Right forelimb (tissue), 1 donor: ENCODE data around the gene PDRG1.
"Not testable (repeated sequence)": the region's sequence is repeated elsewhere in the genome, so short reads cannot be mapped to it uniquely, and the experiment has no call there.

Experiments
- DNase-seq: peaks from one replicate; pipeline ENCODE4 v3.0.0-alpha.2; 2018

Gene PDRG1

DNA sequence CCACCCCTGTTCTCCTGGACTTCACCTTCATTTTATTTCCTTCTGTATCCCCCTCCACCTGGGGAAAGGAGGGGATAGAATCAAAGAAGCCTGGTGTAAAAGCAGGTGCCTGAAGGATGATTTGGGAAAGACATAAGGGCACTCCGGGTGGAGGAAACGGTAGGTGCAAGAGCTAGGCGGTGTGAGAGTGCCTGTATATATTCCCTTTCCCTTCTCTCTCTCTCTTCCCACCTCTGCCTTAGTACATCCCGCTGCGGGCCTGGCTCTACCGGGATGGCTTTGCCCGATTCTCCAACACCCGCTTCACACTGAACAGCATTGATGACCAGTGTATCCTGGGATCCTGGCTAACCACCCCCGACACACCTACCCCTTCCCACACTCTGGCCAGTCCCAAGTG, 26.2 kb downstream of the PDRG1 start:
- no peak for DNase-seq

DNA sequence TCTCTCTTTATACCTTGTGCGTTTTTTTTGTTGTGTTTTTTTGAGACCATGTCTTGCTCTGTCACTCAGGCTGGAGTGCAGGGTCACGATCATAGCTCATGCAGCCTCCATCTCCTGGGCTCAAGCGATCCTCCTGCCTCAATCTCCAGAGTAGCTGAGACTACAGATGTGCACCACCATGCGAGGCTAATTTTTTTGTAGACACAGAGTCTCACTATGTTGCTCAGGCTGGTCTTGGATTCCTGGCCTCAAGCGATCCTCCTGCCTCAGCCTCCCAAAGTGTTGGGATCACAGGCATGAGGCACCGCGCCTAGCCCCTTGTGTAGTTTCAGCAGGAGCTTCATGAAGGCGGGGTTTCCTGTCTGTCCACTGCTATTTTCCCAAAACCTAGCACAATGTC, 27.3 kb downstream of the PDRG1 start:
- no peak for DNase-seq

DNA sequence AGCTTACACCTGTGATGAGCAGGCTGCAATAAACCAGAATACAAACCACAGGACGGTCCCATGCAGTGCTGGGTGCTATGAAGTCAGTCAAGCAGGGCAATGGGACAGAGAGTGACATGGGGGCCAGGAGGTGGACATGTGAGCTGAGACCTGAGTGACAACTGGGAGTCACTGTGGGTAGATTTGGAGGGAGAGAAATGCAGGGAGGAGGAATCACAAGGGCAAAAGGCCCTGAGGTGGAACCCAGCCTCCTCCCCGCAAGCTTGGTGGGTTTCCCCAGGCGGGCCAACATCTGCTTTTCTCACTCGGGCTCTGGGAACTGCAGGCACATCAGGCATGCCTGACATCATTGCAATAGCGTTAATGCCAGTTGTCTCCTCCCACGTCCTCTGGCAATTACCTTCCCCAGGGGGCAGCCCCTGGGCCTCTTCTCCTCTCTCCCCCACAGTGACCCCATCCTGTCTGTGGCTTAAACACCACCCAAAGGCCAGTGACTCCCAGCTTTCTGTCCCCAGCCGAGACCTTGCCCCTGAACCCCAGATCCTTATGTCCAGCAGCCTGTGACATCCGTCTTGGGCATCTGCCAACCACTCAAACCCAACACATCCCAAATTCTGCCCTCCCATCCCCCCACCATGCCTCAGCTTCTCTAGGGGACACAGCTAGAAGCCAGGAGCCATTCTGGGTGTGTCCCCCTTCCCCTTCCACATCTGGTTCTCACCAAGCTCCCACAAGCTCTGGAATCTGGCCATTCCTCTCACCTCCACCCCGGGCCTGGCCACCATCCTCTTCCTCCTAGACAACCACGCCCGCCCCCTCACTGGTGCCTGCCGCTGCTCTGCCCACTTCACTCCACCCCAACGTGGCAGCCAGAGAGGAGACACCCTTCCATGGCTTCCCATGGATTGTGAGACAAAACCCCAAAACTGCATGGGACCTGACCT, 28.2 kb downstream of the PDRG1 start:
- DNase-seq = no peak

DNA sequence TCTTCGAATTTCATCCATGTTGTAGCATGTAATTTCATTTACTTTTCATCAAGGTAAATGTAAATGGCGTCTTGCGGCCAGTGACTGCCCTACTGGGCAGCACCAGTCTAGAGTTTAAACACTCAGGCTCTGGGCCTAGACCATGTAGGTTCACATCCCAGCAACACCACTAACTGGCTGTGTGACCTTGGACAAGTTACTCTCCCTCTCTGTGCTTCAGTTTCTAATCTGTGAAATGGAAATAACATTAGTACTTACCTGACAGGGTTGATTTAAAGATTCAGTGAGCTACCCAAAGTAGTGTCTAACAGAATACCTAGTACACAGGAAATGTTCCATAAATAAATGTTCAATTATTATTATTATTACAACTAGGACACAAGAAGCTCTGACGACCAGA, 29.3 kb downstream of the PDRG1 start:
- DNase-seq = no peak

DNA sequence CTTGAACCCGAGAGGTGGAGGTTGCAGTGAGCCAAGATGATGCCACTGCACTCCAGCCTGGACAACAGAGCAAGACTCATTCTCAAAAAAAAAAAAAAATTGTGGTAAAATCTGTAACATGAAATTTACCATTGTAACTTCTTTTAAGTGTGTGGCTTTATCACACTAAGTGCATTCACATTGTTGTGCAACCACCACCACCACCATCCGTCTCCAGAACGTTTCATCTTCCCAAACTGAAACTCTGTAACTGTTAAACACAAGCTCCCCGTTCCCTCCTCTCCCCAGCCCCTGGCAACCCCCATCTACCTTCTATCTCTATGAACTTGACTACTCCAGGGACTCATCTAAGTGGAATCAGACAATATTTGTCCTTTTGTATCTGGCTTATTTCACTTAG, 29.7 kb downstream of the PDRG1 start:
- DNase-seq = no peak

DNA sequence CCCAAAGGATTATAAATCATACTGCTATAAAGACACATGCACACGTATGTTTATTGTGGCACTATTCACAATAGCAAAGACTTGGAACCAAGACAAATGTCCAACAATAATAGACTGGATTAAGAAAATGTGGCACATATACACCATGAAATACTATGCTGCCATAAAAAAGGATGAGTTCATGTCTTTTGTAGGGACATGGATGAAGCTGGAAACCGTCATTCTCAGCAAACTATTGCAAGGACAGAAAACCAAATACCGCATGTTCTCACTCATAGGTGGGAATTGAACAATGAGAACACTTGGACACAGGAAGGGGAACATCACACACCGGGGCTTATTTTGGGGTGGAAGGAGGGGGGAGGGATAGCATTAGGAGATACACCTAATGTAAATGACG, 30.4 kb downstream of the PDRG1 start:
- DNase-seq = not testable (repeated sequence)

DNA sequence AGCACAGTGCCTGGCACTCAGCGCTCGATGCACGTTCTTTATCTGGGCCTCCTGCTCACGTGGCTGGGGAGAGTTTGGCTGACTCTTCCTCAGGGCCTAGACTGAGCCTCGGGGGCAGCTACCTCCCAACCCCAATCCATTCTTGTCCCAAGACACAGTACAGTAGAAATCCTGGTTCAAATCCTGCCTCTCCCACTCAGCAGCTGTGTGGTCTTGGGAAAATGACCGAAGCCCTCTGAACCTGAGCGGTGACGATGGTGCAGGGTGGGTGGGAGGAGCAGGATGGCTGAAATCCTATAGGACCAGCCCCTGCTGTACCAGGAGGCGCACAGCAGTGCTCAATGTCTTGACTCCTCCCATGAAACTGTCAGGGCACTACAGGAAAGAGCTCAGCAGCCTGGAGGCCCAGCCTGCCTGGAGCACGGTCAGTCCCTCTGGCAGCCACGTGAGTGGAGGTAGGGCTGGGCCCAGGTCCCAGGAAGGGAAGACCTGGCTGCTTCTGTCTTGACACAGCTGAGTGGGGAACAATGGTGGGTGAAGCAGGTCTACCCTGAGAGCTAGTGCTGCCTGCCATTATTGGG, 31.5 kb downstream of the PDRG1 start:
- no peak for DNase-seq

DNA sequence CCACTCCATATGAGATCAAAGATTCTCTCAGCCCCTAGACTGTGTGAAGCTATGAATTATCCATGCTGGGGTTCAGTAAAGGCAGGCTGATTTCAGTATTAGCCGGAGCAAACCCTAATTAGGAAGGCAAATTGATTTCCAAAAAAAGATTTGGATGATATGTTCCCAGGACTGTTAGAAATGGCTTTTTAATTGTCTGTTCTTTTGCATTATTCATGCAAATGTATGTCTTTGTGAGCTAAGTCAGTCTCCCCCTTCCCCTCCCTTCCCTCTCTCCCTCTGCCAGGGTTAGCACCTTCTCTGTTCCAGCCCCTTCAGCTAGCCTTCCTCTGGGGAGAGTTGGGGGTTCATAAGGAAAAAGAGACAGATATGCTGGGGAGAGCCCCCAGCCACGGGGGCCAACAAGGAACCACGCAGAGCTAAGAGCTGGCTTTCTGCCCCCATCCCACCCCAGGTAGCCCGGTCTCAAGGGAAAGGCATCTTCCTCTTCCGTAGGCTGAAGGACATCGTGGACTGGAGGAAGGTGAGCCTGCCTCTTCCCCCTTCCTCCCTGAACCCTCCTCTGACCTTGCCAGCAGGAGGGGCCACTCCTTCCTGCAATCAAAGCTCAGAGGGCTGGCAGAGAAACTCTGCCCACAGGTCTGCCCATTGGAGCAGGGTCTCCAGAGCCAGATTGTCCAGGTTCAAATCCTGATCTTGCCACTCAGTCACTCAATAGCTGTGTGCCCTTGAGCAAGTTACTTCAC, 32.3 kb downstream of the PDRG1 start:
- DNase-seq = no peak

DNA sequence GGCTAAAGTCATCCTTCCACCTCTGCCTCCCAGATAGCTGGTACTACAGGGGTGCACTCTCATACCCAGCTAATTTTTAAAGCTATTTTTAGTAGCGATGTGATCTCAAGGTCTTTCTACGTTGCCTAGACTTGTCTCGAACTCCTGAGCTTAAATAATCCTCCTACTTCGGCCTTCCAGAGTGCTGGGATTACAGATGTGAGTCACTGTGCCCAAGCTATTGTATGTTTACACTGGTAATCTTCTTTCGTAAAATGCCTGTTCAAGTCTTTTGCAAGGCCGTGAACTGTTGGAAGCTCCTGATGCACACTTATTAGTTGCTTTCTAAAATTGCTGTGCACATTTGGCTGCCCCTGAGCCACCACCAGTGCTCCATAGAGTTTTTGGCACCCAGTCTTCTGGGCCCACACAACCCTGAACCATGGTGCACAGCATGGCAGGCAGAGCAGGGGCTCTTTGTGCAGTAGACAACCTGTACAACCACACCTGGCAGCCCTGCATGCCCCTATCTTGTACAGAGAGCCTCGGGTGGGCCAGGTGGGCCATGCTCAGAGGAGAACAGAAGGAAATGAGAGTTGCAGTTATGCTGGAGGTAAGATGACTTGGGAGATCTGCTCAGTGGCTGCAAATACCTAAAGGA, 33.3 kb downstream of the PDRG1 start:
- DNase-seq = no peak

DNA sequence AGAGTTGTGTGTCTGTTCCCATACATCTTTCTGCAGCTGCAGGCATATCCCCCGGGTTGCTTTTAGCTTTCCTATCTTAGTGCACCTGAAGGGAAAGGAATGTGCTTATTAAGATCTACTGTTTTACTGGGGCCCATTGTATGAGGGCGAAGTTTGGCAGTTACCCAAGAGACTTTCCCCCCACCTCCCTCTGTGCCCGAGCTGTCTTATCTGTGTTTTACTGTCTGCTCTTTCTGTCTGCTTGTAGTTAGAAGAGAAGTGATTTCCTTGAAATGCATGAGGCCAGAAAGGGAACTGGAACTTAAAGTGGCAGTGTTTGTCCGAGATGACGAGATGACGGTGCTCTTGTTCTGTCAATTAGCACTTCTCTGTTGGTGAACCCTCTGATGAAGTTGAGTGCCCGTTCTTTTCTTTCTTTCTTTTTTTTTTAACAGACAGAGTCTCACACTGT, 33.9 kb downstream of the PDRG1 start:
- DNase-seq = not testable (repeated sequence)

DNA sequence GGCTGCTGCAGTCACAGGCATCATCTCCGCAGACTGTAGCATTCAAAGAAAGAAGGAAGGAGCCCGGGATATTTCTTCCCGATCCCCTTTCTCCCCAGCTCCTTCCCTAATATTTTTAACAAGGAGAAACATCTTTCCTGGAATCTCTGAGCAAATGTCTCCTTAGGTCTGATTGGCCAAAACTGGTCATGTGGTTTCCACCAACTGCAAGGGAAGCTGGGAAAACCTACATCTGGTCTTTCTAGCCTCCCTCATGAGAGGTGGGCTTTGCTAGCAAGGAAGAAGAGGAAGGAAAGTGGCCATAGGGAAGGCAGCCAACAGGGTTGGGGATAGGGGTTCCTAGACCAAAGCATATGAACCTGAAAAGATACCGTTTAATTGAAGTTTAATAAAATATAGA, 35.1 kb downstream of the PDRG1 start:
- DNase-seq = no peak

DNA sequence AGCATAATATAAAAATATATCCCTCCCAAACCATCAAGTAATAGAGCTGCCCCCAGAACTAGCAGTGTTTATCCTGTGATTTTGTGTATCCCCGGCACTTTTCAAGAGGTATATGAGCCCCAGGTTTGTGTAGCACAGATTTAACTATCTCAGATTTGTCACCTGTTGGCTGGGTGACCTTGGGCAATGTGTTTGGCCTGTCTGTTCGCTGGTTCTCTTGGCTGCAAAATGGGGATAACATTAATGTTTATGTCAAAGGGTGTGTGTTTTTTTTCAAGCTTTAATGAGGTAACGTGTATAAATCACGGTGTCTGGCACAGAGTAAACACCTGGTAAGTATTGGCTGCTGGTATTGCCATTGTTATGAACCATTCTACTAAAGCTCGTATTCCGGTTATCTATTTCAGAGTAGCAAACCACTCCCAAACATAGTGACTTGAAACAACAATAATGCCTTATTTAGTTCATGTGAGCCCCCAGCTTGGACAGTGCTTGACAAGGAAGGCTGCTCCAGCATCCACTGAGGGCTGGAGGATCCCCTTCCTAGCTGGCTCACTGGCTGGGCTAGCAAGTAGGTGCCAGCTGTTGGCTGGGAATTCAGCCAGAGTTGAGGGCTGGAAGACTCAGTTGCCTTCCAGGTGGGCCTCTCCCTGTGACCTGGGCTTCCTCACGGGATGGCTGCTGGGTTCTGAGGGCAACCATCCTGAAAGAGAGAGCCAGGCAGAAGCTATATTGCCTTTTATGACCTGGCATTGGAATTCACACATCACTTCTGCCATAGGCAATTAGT, 36.2 kb downstream of the PDRG1 start:
- no peak for DNase-seq

DNA sequence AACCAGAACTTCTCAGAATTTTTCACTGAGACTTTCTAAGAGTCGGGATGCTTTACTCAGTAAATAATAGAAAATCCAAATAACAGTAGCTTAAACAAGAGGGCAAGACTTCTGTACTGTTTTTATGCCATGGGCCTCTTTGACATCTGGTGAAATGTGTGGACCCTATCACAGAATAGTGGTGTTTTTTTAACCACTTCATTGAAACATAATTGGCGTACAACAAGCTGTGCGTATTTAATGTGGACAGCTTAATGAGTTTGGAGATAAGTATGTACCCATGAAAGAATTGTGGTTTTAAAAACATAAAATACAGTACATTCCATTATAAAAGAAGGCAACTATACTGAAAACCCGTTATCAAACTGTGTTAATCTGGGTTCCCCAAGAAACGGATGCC, 37.7 kb downstream of the PDRG1 start:
- DNase-seq = no peak

DNA sequence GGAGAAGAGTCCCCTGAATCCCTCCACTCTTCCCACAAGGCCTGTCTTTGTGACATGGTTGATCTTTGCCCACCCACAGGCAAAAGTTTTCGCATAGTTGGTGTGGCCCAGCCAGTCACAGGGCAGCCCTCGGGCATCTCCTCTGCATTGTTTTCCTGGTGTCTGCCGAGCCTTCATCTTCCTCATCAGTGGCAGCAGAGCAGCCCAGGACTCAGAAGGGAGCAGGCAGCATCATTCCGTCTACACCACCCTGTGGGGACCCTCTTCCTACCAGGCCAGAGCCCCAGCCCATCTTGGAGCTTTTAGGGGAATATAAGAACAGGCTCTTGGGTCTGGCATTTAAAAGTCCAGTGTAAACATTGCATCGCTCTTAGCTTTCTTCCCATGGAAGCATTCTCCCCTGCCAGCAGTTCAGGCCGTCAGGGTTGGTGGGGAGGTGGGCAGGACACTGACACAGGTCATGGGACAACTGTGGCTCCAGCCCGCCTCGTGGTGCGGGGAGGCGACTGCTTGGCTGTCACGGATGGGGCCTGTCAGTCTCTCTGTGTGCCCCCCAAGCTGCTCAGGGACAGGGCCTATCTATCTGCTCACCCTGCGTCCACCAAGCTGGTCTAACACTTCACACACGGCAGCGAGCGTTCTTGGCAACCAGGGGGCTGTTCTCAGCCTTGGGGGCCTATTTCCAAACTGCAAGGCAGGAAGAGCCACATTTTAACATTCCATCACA, 38.3 kb downstream of the PDRG1 start:
- DNase-seq = no peak

DNA sequence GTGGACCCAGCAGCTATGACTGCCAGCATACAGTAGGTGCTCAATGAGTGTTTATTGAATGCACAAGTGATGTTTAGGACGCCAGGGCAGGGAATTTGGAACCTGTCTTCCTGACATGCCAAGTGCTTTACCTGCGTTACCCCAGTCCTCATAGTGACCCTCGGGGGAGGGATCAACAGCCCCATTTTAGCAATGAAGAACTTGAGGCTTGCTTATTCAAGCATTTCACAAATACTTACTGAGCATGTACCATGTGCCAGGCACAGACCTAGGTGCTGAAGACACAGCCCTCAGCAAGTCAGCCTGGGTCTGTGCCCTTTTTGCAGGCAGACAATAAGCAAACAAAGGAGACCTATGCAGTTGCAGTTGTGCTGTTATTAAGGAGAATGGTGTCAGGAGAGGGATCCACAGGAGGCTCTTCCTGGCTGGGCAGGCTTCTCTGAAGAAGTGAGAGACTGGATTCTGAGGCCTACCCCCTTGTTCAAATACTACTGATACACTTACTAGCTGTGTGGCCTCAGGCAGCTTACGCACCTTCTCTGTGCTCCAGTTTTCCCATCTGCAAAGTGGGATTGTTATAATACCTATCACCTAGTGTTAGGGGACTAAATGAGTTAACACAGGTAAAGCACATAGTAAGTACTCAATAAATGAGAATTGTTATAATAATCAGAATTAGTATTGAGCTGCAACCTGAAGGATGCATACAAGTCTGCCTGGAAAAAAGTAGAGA, 41.6 kb downstream of the PDRG1 start:
- no peak for DNase-seq

DNA sequence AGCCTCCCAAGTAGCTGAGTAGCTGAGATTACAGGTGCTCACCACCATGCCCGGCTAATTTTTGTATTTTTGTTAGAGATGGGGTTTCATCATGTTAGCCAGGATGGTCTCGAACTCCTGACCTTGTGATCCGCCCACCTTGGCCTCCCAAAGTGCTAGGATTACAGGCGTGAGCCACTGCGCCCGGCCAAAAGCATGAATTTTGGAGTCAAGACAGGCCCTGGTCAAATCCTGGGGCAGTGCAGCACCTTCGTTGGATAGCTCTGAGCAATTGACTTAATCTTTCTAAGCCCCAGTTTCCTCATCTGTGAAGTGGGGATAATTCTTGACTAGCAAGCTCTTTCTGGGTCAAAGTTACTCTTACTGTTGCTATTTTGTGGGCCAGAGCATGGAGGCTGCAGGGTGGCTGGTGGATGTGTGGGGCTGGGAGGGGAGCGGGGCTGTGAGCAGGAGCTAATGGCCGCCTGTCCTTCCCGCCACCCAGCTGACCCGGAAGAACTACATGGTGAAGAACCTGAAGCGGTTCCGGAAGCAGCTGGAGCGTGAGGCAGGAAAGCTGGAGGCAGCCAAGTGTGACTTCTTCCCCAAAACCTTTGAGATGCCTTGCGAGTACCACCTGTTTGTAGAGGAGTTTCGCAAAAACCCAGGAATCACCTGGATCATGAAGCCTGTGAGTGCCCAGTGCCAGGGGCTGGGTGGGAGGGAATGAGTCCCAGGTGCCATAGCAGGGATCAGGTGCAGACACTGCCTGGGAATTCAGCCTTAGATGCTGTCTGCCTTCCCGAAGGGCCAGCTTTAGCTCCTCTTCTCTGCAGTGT, 42.4 kb downstream of the PDRG1 start:
- no peak for DNase-seq

DNA sequence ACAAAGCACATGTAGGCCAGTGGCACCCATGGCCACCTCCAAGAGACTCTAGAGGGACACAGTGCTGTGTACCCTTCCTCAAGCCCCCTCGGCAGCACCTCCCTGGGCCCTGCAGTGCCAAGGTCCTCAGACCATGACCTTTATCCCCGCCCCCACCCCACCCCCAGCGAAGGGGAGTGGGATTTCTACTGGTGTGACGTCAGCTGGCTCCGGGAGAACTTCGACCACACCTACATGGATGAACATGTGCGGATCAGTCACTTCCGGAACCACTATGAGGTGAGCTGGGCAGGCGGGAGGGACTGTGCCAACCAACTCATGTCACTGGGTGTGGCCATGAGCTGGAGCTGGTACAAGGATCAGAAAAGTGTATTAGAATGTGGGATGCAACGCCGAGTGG, 43.4 kb downstream of the PDRG1 start:
- DNase-seq = no peak

DNA sequence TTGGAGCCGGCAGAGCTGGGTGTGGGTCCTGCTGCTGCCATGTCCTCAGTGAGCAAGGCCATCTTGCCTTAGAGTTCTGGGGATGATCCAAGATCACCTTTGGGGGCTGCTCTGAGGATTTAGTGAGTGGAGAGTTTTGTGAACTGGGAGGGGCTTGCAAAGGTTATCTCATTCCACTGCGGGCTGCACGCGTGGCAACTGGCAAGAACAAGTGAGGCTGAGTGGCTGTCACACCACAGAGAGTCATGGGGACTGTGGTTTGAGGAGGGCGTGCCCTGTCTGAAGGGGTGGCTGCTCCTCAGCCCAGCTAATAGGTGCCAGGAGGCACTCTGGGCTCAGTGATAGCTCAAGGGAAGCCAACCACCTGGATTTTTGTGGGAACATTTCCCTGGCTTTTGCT, 43.8 kb downstream of the PDRG1 start:
- DNase-seq = no peak

DNA sequence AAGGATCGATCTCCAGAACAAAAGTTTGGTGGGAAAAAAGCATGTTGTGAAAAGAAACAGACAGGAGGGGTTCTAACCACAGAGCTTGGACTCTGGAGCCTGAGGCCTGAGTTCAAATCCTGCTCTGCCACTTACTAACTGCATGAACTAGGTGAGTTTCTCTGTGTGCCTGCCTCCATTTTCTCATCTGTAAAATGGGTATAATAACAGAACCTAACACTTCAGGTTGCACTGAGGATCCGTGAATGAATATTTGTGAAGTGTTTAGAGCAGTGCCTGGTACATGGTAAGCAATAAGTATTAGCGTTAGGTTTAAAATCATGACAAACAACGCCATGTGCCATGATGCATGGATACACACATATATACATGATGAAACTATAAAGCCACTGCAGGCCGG, 44.8 kb downstream of the PDRG1 start:
- no peak for DNase-seq

DNA sequence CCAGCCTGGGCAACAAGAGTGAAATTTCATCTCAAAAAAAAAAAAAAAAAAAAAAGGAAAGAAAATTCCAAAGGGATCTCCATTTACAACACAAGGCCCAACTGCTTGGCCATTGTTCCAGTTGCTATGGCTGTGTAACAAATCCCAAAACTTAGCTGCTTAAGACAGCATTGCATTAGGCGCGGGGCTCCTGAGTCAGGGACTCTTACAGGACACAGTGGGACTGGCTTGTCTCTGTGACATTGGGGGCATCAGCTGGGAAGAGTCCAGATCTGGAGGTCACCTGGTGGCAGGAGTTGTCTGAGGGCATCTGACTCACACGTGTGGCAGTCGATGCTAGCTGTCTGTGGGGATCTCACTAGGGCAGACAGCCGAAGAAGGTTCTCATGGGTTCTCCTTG, 45.8 kb downstream of the PDRG1 start:
- DNase-seq = no peak
